Fibroblast of peridontal ligament (primary cell): ENCODE results near the gene SLC39A11.

Experiments
- DNase-seq: peaks from one replicate; pipeline ENCODE4 v3.0.0-alpha.2; 2010; ENCODE audit errors: extremely low read depth

SLC39A11 gene

GRCh38 chr17:72870367-72870985, 222.0 kb downstream of the SLC39A11 start:
- no peak for DNase-seq

- DNase-seq = no peak
These were observed 222.9 kb downstream of the SLC39A11 start for GRCh38 chr17:72869630-72870029.

GRCh38 chr17:72865954-72866353, 226.5 kb downstream of the SLC39A11 start:
- DNase-seq = no peak

GRCh38 chr17:72863526-72864211, 228.8 kb downstream of the SLC39A11 start:
- DNase-seq = no peak

GRCh38 chr17:72862276-72862999, 230.1 kb downstream of the SLC39A11 start:
- DNase-seq = no peak

- DNase-seq = no peak
These were observed 230.7 kb downstream of the SLC39A11 start for GRCh38 chr17:72861811-72862210.

GRCh38 chr17:72860778-72861177, 231.7 kb downstream of the SLC39A11 start:
- DNase-seq = no peak

GRCh38 chr17:72858826-72859495, 233.5 kb downstream of the SLC39A11 start:
- no peak for DNase-seq

- no peak for DNase-seq
These were observed 238.8 kb downstream of the SLC39A11 start for GRCh38 chr17:72853440-72854415.

GRCh38 chr17:72852277-72852938, 240.1 kb downstream of the SLC39A11 start:
- DNase-seq = peak; percentile 36

GRCh38 chr17:72850410-72851118, 241.9 kb downstream of the SLC39A11 start:
- peak; percentile 71 for DNase-seq

- no peak for DNase-seq
These were observed 246.1 kb downstream of the SLC39A11 start for GRCh38 chr17:72846399-72846798.

GRCh38 chr17:72843591-72843990, 248.9 kb downstream of the SLC39A11 start:
- DNase-seq = no peak

- no peak for DNase-seq
These were observed 252.5 kb downstream of the SLC39A11 start for GRCh38 chr17:72840019-72840418.

- DNase-seq = peak; percentile 66
These were observed 253.3 kb downstream of the SLC39A11 start for GRCh38 chr17:72839131-72839725.

GRCh38 chr17:72838581-72838980, 253.9 kb downstream of the SLC39A11 start:
- peak; percentile 2 for DNase-seq

GRCh38 chr17:72838068-72838467, 254.4 kb downstream of the SLC39A11 start:
- no peak for DNase-seq

GRCh38 chr17:72837335-72837734, 255.2 kb downstream of the SLC39A11 start:
- DNase-seq = no peak

- DNase-seq = no peak
These were observed 259.2 kb downstream of the SLC39A11 start for GRCh38 chr17:72833128-72833765.
